ENCODE data around the gene PADI1.

The PADI1 gene

DNA sequence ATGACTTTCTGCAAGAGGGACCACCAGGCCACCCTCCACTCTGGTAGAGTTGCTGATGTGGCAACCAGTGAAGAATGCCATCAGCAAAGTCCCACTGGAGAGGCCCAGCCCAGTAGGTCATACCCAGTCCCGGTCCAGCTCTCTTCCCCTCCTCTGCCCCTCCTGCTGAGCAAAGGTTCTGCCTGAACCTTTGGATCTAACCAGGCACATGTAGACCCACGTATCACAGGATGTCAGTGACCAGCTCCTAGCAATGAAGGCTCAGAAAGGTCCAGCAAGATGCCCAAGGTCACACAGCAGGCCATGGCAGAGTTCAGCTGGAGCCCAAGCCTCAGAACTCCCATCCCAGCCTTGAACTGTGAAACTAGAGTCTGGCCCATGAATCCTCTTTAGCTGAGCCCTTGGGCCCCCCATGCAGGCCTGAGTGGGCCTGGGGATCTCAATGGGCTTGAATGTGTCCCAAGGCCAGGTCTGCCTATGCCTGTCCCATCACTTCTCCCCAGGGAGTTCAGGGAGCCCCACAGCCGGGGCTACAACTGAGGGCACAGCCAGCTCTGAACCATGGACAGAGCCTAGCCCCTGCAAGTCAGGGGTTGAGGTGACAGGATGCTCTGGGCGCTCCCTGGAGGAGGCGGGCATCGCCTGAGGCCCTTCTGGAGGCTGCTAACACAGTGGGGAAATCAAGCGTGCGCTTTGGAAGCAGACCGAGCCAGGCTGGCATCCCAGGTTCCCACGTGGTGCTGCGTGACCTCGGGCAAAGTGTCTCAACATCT lies 21.4 kb upstream of the PADI1 start:
- no peak for DNase-seq

DNA sequence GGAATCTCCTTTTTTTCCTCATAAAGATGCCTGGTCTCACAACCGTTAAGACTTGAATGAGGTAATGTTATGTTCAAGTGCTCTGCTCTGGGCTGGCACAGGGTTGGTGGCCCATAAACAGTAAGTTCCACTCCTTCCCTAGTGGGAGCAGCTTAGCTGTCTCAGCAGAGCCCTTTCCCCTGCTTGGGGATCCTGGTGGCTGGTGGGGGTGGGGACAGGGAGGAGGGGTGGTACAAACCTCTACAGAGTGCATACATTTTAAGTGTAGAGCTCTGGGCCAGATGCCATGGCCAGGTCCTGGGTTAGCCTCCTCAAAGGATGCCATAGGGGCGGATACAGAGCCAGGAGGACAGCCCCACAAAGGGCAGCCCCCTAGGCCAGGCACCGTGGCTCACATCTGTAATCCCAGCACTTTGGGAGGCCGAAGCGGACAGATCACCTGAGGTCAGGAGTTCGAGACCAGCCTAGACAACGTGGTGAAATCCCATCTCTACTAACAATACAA lies 20.7 kb upstream of the PADI1 start:
- no peak for DNase-seq

DNA sequence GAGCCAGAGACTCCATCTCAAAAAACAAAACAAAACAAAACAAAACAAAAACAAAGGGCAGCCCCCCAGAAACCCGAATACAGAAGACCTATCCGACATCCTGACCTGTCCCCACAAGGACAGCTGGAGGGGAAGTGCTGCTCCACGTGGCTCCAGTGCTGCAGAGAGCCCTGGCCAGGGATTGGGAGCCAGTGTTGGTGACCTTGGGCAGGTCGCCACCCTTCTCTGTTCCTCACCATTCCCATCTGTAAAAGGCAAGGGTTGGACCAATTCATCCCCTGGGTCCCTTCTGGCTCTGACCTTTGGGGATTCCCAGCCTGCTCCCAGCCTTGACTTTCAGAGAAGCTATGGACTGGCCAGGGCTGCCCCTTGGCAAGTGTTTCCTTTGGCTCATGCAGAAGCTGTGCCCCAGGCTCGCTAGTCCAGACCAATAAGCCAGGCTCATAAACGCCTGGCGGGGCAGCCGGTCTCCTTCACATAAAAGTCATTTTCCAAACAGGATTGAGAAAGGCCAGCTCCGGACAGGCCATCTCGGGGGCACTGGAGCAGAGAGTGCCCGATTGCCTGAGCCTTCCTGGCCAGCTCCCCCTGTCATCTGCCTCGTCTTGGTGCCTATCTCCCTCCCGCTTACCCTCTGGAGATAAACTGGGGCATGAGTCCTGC lies 20.0 kb upstream of the PADI1 start:
- no peak for DNase-seq

DNA sequence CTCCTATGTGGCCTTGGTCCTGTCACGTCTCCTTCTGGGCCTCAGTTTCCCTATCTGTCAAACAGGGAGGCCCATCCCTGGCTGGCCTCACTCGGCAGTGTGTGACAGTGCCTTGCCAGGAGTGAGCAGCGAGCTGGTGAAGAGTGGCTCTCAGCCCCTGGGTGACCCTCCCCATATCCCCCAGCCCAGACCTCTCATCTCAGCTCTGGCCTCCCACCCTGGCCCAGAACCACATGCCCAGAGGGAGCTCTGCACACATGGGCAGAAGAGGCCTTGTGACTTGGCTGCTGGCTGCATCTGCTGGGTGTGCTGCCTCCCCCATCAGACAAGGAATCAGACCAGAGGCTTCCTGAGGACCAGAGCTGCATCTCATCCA lies 19.5 kb upstream of the PADI1 start:
- DNase-seq: no peak

DNA sequence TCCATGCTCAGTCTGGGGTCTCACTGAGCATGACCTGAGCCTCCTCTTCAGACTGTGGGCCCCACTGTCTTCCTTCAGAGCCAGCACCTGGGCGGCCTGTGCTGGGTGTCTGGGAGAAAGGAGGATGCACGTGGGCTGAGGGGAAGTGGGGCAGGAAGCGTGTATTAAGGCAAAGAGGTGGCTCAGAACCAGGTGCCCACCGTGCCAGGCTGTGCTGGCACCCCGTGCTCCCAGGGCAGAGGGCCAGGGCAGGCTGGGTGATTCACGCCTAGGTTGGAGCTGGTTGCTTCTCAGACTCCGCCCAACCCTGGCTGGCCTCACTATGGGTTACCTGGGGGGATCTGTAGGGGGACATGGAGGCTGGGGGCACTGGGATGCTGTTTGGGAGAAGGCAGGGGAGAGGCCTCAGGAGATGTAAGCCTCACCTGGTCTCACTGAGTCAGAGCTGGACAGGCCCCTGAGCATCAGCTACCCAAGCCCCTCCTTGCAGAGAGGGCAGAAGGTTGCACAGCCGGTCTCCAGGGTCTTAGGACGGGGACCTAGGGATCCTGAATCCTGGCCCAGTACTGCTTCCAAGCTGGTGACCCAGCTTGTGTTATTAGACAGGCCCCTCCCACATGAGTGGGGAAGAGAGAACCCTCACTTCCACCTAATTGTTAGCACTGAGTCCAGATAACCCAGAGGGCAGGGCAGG lies 18.6 kb upstream of the PADI1 start:
- DNase-seq: no peak

DNA sequence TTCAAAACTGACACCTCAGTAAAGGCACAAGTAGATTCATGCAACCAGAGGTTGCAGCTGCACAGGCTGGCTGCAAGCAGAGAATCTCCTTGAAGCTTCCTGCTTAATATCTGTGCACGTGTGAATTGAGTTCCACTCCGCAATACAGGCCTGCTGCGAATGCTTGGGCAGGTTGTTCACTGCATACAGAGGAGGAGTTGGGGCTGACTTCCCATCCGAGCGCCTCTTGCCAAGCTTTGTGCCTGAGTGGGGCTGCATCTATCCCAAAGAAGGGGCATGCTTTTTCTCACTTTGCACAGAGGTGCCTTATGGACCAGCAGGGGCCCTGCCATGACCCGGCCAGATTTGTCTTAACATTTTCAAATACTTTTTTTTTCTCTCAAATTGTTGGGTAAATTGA lies 17.9 kb upstream of the PADI1 start:
- no peak for DNase-seq

DNA sequence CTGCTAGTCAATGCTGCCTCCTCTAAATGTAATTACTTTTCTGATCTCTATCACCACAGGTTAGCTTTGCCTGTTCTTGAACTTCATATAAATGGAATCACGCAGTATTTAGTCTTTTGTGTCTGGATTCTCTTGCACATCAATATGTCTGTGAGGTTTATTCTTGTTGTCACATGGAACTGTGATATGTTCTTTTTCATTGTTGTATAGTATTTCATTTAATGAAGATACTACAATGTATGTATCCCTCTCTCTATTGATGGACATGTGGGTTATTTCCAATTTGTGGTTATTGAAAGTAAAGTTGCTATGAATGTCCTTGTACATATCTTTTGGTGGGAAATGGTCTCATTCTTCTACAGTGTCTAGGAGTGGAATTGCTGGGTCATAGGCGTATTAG lies 16.7 kb upstream of the PADI1 start:
- DNase-seq: no peak

DNA sequence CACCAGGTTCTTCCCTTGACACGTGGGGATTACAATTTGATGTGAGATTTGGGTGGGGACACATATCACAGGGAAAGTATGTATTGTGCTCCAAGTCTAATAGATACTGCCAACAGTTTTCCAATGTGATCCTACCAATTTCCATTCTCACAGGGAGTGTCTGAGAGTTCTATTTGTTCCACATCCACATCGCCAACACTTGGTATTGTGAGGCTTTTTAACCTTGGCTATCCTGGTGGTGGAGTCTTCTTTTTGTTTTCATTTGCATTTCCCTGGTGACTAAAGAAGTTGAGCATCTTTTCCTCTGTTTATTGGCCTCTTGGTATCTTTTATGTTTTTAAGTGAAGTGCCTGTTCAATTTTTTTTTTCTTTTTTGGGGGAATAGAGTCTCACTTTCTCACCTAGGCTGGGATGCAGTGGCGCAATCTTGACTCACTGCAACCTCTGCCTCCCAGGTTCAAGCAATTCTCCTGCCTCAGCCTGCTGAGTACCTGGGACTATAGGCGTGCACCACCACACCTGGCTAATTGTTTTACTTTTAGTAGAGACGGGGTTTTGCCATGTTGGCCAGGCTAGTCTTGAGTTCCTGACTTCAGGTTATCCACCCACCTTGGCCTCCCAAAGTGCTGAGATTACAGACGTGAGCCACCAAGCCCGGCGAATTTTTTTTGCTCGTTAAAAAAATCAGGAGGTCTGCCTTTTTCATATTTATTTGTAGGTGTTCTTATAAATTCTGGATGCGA lies 15.9 kb upstream of the PADI1 start:
- no peak for DNase-seq

DNA sequence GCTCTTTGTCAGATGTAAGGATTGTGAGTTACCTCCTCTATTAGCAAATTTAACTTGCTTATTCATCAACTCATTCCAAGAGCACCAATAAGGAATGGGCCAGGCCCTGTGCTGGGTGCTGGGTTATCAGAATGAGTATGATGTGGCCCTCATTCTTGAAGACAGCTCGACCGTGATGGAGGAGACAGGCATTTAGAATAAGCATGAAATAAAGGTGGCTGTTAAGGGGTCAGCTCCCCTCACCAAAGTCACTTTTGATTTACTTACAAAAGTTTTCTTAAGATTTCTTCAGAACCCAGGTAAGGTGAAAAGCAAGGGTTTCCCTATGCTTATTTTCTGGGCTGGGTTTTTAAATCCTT lies 15.3 kb upstream of the PADI1 start:
- DNase-seq: no peak

DNA sequence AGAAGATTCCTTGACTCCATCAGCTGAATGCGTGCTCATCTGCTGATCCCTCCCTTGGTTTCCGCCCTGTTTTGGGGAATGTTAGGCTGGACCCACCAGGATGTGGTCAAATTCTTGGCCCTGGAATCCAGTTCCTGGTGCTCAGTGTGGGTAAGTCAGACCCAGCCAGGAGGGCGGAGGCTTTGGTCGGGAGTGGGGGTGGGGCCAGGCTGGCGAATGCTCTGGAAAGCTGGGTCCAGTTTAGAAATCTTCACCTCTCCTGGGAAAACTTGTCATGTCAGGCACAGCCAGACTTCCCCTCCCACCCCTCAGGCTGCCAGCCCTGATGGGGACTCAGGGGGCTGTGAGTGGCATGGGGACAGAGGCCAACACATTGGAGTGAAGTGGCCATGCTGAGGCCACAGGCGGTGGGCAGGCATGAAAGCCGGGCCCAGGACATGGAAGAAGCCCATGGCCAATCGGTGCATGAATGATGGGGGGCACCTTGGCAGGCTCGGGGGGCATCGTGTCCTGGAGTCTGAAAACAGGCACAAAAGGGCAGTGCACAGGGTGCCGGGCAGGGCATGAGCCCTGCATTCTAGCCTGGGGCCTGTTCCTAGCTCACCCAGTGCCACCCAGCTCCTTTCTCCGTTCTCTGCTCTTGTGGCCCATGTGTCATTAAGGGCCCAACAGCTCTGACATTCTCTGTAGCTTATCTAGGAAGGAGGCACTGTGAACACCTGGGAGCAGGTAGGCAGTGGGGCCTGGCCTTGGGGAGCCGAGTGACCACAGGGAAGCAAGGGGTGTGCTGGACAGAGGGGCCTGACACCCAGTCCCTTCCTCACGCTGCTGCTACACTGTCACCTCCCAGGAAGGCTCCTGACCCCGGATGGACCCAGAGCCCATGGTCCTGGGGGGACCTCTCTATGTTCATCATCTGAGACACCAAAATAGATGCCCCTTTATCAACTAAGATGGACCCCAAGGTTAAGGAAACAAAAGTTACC lies 14.6 kb upstream of the PADI1 start:
- peak; percentile 98 for DNase-seq

DNA sequence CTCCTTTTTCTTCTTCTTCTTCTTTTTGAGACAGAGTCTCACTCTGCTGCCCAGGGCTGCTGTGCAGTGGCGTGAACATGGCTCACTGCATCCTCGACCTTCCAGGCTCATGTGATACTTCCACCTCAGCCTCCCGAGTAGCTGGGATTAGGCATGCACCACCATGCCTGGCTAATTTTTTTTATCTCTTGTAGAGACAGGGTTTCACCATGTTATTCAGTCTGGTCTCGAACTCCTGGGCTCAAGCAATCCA lies 13.0 kb upstream of the PADI1 start:
- no peak for DNase-seq

DNA sequence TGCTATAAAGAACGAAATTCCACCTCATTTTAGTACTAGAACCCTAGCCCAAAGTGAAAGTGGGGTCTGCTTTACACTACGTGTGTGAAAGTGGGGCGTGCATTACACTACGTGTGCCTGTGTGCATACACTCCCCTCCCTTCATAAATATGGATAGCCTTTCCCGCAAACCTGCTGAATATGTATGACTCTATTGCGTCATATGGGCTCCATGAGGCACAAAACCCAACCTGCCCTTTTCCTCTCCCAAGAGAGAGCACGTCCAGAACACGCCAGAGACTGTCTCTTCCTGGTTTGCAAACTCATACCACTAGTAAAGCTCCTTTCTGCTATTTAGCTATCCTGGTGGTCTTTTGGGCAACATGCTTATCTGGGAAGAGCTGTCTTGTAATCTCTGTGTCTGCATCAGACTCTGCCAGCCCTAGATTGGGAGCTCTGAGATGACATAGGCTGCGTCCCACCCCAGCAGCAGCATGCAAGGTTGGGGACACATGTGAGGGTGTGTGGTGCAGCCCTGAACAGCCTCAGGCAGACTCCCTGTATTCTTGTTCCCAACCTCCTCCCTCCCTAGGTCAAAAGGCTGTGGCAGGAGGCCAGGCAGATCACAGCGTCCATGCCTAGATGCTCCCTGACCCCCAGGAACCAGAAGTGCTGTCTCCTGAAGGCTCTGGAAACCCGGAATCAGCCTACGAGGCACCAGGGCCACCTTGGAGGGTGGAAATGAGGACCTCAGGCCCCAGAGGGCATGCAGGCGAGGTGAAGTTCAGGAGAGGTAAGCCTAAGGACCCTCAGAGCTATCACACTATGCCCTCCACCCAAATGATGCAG lies 12.3 kb upstream of the PADI1 start:
- DNase-seq: no peak

DNA sequence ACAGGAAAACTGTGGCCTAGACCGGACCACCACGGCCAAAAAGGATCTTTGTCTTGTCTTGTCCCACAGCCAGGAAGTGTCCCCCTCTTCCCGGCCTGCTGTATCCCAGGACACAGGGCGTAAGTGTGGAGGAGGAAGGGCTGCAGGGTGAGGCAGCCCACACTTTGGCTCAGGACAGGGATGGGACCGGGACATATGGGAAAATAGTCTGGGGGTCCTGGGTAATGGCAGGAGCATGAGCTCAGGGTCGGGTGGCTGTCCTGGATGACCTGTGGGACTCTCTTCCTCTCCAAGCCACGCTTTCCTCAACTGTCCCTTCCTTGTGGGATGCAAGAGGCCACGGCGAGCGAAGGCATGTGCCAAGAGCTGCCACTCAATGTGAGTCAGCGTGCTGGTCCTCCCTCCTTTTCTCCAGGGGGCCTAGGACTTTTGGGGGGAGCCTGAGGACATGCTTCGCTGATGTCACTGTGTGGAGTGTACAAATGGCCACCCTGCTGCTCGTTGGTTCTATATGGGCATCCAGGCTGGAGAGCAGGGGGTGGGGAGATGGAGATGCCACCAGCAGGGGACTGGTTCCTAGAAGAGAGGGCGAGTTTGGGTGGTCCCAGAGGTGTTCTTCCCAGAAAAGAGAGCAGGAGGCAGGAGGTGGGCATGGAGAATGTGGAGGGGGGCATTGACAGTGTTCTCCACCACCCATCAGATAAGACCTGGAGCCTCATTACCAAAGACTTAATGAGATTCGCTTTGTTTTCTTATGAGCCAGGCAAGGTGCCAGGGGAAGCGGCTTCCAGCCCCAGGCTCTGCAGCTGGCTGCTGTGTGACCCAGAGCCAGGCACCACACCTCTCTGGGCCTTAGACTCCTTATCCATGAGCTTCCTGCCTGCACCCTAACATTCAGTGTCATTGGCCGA lies 11.5 kb upstream of the PADI1 start:
- DNase-seq: no peak

DNA sequence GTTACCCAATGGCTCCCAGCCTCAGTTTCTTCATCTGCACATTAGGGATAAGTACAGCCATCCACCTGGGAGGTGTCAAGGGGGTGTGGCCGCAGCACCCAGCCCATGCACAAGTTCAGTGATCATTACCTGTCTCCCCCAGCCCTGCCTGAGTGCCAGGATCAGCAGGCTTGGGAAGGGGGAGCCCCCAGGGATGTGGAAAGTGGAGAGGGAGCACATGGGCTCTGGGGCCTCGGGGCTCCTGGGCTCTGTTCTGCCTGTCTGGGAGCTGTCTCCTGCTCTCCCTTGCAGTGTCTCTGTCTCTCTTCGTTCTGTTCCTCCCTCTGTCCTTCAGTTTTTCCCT lies 10.8 kb upstream of the PADI1 start:
- no peak for DNase-seq

DNA sequence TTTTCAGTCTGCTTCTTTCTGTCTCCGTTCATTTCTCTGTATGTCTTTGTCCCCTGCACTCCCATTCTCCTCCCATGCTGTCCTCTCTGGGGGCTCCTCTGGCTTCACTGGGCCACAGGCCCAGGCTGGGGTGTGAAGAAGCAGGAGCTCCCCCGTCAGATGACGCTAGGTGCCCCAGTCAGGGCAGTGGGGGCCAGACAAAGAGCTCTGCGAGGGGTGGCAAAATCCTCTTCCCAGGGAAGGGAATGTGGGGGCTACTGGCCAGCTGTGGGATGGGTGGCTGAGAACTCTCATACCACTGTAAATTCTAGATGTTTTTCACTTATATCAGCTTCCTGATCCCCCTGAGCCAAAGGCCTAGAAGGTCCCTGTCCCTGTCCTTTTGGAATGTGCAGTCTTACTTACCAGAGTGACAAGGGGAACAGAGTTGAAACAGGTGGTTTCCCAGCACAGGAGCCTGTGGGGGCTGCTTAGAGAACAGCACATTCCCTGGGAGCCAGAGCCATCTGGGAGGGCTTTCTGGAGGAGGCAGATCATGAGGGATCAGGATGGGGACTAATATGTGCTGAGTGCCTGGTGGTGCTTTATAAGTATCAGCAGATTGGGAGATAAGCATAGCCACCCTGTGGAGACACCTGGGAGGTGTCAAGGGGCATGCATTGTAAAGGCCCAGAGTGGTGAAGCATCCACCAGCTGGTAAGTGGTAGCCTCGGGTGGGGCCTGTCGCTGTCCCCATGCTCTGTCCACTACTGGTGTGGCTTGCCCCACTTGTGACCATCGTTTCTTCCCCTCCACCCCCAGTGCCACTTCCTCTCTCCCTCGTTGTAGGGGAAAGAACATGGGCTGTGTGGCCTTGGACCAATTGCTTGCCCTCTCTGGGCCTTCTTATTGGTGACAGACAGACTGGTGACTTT lies 10.1 kb upstream of the PADI1 start:
- no peak for DNase-seq

DNA sequence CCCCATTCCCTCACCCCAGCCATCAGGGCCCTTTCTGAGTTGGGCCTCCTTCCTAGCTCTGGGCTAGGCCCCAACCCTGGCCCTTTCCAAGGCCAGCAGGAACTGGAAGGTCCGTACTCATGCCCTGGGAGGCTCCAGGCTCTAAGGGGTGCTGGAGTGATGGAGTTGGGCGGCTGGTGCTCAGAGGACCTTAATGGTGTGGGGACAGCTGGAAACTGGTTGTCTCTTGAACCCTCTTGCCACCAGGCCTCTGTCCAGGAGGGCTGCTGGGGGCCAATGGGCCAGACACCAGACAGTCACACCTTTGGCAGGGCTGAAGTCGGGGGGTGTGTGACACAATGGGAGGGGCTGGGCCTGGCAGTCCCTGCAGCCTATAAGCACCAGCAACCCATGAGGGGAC lies 9.2 kb upstream of the PADI1 start:
- DNase-seq: no peak

DNA sequence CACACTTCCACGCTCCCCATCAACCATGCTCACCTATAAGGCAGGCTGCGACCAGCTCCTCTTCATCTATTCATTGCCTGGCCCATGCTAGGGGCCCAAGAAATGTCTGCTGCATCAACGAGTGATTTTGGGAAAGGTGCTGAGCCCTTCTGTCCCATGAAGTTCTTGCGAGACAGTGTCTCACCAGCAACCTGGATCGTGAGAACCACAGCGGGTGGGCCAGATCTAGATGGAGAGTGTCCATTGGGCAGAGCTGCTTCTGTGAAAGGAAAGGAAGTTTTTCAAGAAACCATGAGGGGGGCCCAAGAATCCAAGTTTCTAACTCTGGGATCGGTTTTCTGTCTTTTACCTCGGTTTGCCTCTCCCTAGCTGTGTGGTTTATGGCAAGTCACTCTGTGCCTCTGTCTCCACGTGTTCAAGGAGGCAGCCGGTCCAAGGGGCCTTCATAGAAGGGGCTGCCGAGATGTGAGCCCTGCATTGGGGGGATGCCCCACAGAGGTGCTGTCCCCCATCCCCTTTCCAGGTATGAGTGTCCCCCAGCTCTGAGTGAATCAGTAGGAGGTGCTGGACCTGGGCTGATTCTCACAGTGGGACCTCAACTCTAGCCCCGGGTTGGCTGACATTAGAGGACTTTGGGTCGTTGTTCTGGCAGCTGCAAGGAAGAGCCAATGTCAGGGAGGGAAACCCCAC lies 8.3 kb upstream of the PADI1 start:
- DNase-seq: no peak

DNA sequence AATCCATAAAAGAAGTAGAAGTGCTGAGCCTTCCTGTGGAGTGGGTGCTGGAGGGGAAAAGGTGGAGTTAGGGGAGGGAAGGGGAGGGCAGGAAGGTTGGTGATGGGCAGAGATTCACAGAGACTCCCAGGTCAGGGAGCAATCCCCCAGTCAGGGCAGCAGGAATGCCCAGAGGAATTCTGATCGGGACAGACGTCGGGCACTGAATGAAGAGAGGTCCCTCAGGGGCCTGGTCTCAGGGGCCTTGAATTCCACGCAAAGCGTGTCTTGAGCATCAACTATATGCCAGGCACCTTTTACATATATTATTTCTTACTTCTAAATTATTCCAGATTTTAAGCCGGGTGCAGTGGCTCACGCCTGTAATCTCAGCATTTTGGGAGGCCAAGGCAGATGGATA lies 7.2 kb upstream of the PADI1 start:
- DNase-seq: no peak

All from EL (cell line).